Retinal pigment epithelial cell (primary cell): ENCODE measurements around the gene PRKG1.

Experiments used
- DNase-seq: peaks from one replicate; pipeline ENCODE4 v3.0.0-alpha.2; 2010; ENCODE audit warnings: low read depth
- H3K4me3 ChIP-seq: 2 replicates; pipeline ENCODE4 v1.5.1; 2011; ENCODE audit warnings: mild to moderate bottlenecking, low read length, control low read depth, moderate library complexity
- CTCF ChIP-seq: conservative IDR thresholded peaks from 2 replicates; pipeline ENCODE4 v1.5.1; 2011; ENCODE audit warnings: low read depth, low read length, control low read depth, inconsistent platforms

PRKG1 gene

GRCh38 chr10:52213321-52213752 is 1139.0 kb downstream of the PRKG1 start:
- no peak for TF ChIP-seq CTCF
- H3K4me3 ChIP-seq, result no peak overlapping the region
- DNase-seq, result peak; percentile 16

GRCh38 chr10:52215745-52216361 is 1141.6 kb downstream of the PRKG1 start:
- TF ChIP-seq CTCF, result peak; percentile 66
- H3K4me3 ChIP-seq, result no peak overlapping the region
- DNase-seq, result peak; percentile 28

- DNase-seq, result peak; percentile 36
- H3K4me3 ChIP-seq, result no peak overlapping the region
- TF ChIP-seq CTCF, result no peak
These were observed 1142.6 kb downstream of the PRKG1 start for GRCh38 chr10:52216852-52217251.

GRCh38 chr10:52217531-52217930 is 1143.2 kb downstream of the PRKG1 start:
- no peak for TF ChIP-seq CTCF

GRCh38 chr10:52220947-52221346 is 1146.7 kb downstream of the PRKG1 start:
- TF ChIP-seq CTCF, result no peak
- no peak for DNase-seq
- no peak overlapping the region for H3K4me3 ChIP-seq

More at GRCh38 chr10:52217531-52217930, 1143.2 kb downstream of the PRKG1 start:
- no peak for DNase-seq
- H3K4me3 ChIP-seq, result no peak overlapping the region

- H3K4me3 ChIP-seq, result no peak overlapping the region
- no peak for TF ChIP-seq CTCF
- DNase-seq, result no peak
These were observed 1147.6 kb downstream of the PRKG1 start for GRCh38 chr10:52221923-52222322.

GRCh38 chr10:52226197-52226847 is 1152.0 kb downstream of the PRKG1 start:
- H3K4me3 ChIP-seq, result no peak overlapping the region
- no peak for TF ChIP-seq CTCF
- DNase-seq, result peak; percentile 79
